ENCODE results near the gene FCN3.

FCN3 gene

GRCh38 chr1:27394282-27394658 lies 19.6 kb upstream of the FCN3 start:
- H3K36me3 ChIP-seq (ENCODE audit: low read length): no peaks in the 10 kb centered on the region
- no peaks in the 10 kb centered on the region for H3K27me3 ChIP-seq (ENCODE audit: low read length)
- H3K9me3 ChIP-seq (ENCODE audit: insufficient read depth, low read length): no peaks in the 10 kb centered on the region
- H3F3A ChIP-seq (ENCODE audit: insufficient read depth): no peaks in the 10 kb centered on the region
- H3K79me2 ChIP-seq (ENCODE audit: insufficient read depth, low read length): no peaks in the 10 kb centered on the region
- H3K4me3 ChIP-seq (ENCODE audit: insufficient read depth, low read length, poor library complexity, severe bottlenecking): no peak overlapping the region
- H4K20me1 ChIP-seq (ENCODE audit: low read depth, low read length): no peaks in the 10 kb centered on the region
- no peak for TF ChIP-seq EZH2phosphoT487 (conservative IDR thresholded peaks at IDR 0.05; ENCODE audit: low read length)
- TF ChIP-seq, protein P1, sequence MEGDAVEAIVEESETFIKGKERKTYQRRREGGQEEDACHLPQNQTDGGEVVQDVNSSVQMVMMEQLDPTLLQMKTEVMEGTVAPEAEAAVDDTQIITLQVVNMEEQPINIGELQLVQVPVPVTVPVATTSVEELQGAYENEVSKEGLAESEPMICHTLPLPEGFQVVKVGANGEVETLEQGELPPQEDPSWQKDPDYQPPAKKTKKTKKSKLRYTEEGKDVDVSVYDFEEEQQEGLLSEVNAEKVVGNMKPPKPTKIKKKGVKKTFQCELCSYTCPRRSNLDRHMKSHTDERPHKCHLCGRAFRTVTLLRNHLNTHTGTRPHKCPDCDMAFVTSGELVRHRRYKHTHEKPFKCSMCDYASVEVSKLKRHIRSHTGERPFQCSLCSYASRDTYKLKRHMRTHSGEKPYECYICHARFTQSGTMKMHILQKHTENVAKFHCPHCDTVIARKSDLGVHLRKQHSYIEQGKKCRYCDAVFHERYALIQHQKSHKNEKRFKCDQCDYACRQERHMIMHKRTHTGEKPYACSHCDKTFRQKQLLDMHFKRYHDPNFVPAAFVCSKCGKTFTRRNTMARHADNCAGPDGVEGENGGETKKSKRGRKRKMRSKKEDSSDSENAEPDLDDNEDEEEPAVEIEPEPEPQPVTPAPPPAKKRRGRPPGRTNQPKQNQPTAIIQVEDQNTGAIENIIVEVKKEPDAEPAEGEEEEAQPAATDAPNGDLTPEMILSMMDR (IDR thresholded peaks at IDR 0.05; ENCODE audit: insufficient read depth, low read length, poor library complexity, severe bottlenecking): no peak
- H2AFZ ChIP-seq (ENCODE audit: low read depth, low read length, severe bottlenecking): no peak overlapping the region
- no peak overlapping the region for H3K4me2 ChIP-seq (ENCODE audit: low read depth, low read length, poor library complexity, severe bottlenecking)
- no peak overlapping the region for H3K9ac ChIP-seq (ENCODE audit: low read length)
- H3K27ac ChIP-seq (ENCODE audit: low read depth, low read length): no peak overlapping the region
- no peaks in the 10 kb centered on the region for H3K9me2 ChIP-seq (replicated peaks; ENCODE audit: insufficient read depth, low read length)

DNA sequence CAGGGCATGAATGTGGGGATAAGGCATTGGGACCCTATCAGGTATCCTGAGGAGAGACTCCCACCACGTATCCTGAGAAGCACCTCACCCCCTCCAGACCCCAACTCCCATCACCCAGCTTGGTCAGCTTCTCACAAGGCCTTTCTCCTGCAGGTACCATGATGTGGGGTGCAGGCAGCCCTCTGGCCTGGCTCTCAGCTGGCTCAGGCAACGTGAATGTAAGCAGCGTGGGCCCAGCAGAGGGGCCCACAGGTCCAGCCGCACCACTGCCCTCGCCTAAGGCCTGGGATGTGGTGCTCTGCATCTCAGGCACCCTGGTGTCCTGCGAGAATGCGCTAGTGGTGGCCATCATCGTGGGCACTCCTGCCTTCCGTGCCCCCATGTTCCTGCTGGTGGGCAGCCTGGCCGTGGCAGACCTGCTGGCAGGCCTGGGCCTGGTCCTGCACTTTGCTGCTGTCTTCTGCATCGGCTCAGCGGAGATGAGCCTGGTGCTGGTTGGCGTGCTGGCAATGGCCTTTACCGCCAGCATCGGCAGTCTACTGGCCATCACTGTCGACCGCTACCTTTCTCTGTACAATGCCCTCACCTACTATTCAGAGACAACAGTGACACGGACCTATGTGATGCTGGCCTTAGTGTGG lies 19.1 kb upstream of the FCN3 start:
- no peak for TF ChIP-seq EZH2phosphoT487 (conservative IDR thresholded peaks at IDR 0.05; ENCODE audit: low read length)
- TF ChIP-seq, protein P1 (IDR thresholded peaks at IDR 0.05; ENCODE audit: insufficient read depth, low read length, poor library complexity, severe bottlenecking): no peak
- H3K4me3 ChIP-seq (ENCODE audit: insufficient read depth, low read length, poor library complexity, severe bottlenecking): no peak overlapping the region
- H3K79me2 ChIP-seq (ENCODE audit: insufficient read depth, low read length): no peaks in the 10 kb centered on the region
- no peak overlapping the region for H3K9ac ChIP-seq (ENCODE audit: low read length)
- no peaks in the 10 kb centered on the region for H3K27me3 ChIP-seq (ENCODE audit: low read length)
- H3K36me3 ChIP-seq (ENCODE audit: low read length): no peaks in the 10 kb centered on the region
- H3K4me2 ChIP-seq (ENCODE audit: low read depth, low read length, poor library complexity, severe bottlenecking): no peak overlapping the region
- no peaks in the 10 kb centered on the region for H3K9me2 ChIP-seq (replicated peaks; ENCODE audit: insufficient read depth, low read length)
- no peak overlapping the region for H3K27ac ChIP-seq (ENCODE audit: low read depth, low read length)
- no peaks in the 10 kb centered on the region for H3F3A ChIP-seq (ENCODE audit: insufficient read depth)
- no peaks in the 10 kb centered on the region for H3K9me3 ChIP-seq (ENCODE audit: insufficient read depth, low read length)
- H4K20me1 ChIP-seq (ENCODE audit: low read depth, low read length): no peaks in the 10 kb centered on the region
- no peak overlapping the region for H2AFZ ChIP-seq (ENCODE audit: low read depth, low read length, severe bottlenecking)

- Histone ChIP-seq H3F3A (ENCODE audit: insufficient read depth) (no peaks in the 10 kb centered on the region), H3K36me3 (ENCODE audit: low read length) (no peaks in the 10 kb centered on the region), H3K9me3 (ENCODE audit: insufficient read depth, low read length) (no peaks in the 10 kb centered on the region), H3K9ac (ENCODE audit: low read length) (peak overlapping the region; percentile 73), H3K9me2 (replicated peaks; ENCODE audit: insufficient read depth, low read length) (no peaks in the 10 kb centered on the region), H3K79me2 (ENCODE audit: insufficient read depth, low read length) (no peaks in the 10 kb centered on the region), H3K4me3 (ENCODE audit: insufficient read depth, low read length, poor library complexity, severe bottlenecking) (peak overlapping the region; percentile 64), H2AFZ (ENCODE audit: low read depth, low read length, severe bottlenecking) (peak overlapping the region; percentile 97), H3K27ac (ENCODE audit: low read depth, low read length) (no peak overlapping the region), H4K20me1 (ENCODE audit: low read depth, low read length) (no peaks in the 10 kb centered on the region), H3K4me2 (ENCODE audit: low read depth, low read length, poor library complexity, severe bottlenecking) (peak overlapping the region; percentile 85), H3K27me3 (ENCODE audit: low read length) (no peaks in the 10 kb centered on the region)
- TF ChIP-seq, protein P1 (IDR thresholded peaks at IDR 0.05; ENCODE audit: insufficient read depth, low read length, poor library complexity, severe bottlenecking): peak; percentile 20
- TF ChIP-seq EZH2phosphoT487 (conservative IDR thresholded peaks at IDR 0.05; ENCODE audit: low read length): no peak
Observed at GRCh38 chr1:27392778-27393635, 18.4 kb upstream of the FCN3 start.

All from SU-DHL-6 (cell line).